Measurements from ENCODE around the gene CDK3.
"Not testable (repeated sequence)": the region's sequence is repeated elsewhere in the genome, so short reads cannot be mapped to it uniquely, and the experiment has no call there.

Gene CDK3

DNA sequence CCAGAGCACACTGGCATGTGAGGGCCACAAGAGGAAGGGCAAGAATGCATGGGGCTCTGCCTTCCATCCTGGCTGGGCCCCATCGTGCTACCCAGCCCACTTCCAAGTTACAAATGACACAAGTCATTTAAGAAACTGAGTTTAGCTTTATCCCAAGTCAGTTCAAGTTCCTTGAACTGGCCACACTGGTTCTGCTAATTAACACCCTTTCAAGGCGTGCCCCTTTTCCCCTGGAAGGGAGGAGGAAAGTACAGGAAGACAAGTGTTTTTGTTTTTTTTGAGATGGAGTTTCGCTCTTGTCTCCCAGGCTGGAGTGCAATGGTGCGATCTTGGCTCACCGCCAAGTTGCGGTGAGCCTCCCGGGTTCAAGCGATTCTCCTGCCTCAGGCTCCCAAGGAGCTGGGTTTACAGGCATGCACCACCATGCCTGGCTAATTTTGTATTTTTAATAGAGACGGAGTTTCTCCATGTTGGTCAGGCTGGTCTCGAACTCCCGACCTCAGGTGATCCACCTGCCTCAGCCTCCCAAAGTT lies 43.9 kb downstream of the CDK3 start:
- not testable (repeated sequence) for DNase-seq

DNA sequence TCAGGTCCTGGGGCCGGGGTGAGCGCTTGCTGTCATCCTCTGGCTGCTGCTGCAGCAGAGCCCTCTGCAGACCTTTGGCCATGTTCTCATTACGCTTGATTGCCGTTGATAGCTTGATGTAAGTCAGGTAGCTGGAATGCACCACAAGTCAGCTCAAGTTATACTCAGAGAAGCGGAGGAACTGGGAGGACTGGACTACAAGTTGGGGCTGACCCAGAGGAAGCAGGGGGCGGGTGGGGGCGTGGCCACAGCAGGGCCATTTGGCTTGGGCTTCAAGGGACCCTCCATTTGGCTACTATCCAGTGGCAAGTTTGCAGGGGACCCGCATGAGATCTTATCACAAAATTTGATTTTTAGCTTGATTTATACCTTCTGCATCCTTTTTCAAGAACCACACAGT lies 45.4 kb downstream of the CDK3 start:
- no peak for DNase-seq

DNA sequence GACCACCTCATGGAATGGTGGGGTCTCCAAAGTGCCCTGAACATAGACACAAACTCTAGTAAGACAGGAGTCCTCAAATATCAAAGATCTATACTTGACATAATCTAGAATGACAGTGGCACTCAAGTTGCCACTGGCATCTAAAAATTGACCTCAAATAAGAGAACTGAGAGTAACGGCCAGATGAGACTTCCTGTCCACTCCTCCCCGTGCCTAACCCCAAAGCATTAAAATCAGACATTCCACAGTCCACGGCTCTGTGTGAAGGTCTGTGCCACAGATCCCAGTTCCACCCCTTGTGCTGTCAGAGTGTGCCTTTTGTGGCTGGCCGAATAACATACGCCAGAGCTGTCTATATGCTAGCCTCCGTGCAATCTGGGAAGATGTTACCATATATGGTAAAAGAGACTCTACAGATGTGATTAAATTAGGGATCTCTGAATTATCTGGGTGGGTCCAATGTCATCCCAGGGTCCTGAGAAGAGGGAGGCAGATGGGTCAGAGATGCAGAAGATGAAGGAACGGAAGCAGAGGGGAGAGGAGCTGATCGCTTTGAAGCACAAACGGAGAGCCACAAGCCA lies 47.5 kb downstream of the CDK3 start:
- no peak for DNase-seq

DNA sequence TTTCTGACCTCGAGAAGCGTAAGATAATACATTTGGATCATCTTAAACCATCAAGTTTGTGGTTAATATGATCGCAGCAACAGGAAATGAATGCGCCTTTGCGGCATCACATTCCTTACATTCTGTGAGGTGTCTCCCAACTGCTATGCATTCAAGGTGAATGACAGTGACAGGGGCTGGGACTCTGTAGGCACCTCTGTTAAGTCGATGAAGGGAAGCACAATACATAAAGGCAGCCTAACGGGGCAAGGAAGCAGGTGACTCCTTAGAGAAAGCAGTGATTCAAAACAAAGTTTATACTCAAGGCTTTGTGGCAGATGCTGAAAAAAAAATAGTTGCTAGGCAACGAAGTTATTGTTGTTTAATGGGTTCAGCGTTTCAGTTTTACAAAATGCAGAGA lies 48.1 kb downstream of the CDK3 start:
- peak in 3 of 6 experiments; percentile 11 to 19 (median 14) for DNase-seq

DNA sequence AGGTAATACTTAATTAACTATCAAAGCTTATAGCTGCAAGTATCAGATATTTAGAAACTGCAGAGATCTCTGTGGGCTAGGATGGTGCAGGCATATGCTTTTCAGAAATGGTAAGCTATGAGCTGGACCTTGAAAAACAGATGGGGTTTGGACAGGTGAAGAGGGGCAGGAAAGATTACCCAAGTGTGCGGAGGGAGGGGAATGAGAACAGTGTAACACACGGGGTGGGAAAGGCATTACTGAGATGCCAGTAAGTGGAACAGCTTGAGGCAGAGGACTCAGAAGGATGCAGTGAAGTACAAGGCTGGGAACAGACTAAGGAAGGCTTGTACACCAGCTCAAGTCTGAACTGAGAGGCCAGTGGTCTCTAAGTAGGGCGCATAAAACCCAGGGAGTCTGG lies 48.6 kb downstream of the CDK3 start:
- no peak for DNase-seq

DNA sequence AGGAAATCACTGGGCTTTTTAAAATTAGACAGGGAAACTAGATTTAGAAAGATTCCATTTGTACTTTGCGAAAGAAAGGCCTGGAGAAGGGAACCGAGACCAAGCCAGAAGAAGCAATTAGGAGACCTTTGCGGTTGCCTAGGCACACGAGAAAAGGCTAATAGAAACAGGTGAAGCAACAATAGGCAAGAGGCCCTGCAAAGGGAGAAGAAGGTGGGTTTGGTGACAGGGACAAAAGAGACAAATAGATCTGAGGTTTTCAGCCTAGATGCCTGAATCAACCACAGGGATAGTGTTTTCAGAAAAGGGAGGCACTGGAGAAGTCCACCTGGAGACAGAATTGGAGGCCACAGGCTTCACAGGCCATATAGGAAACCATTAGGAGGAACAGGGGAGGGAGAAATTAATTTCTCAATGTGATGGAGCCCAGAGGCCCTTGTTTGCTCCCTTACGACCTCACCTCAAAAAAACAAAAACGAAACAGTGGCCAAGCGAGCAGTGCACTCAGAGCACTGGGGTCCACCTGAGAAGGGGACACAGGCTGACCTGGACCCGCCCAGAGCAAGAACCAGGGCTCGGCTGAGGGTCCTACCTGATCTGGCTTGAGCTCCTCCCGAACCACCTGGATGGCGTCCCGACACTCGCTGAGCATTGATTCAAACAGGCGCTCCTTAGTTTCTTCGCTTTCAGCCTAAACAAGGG lies 49.3 kb downstream of the CDK3 start:
- no peak for DNase-seq

DNA sequence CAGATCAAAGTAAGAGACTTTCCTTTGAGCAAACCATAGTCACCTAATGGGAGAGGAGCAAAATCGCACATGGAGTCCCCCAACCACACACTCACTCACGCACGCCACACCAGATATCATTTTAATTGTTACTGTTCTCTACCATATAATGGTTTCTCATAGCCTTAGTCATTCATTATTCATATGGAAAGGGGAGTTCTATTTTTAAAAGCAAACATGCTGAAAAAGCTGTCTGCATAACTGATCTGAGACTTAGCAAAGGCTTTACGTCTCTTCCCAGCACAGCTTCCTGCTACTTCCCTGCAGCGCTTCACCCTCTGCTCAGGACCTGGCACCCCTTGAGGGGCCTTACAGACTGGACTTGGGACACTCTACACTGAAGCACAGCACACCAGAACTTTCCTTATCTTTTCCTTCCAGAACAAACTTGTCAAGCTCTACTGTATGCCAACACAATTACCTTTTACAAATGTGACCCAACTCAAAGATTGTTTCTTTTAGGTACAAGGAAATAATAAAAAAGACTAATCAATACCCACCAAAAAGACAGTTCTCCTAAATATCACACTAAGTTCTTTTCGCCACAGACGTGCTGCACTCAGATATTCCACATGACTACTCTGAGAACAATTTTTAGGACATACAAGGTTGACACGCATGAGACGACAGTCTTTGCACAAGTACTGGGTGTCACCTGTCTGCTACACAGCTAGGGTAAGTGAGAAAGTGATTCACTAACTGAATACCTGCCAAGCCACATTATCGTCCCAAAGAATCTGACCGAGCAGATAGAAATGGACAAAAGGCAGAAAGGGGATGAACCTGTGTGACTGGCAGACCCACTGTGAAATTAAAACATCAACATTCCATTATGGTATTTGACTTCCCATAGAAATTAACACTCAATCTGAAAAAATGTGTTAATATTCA lies 50.1 kb downstream of the CDK3 start:
- DNase-seq = no peak

DNA sequence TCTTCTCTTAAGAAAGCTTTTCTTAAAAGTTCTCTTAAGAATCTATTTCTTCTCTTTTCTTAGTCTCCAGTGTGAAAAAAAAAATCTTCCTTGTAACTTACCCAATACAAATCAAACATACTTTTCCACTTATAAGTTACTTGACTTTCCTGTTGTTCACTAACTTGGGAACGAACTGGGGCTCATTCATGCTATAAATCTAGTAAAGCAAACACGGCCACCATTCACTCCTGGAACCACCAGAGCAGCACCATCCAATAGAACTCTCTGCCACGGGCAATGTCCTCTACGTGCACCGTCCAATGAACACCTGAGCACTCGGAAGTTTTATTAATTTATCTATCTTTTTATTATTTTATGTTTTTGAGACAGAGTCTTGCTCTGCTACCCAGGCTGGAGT lies 50.9 kb downstream of the CDK3 start:
- DNase-seq = no peak

DNA sequence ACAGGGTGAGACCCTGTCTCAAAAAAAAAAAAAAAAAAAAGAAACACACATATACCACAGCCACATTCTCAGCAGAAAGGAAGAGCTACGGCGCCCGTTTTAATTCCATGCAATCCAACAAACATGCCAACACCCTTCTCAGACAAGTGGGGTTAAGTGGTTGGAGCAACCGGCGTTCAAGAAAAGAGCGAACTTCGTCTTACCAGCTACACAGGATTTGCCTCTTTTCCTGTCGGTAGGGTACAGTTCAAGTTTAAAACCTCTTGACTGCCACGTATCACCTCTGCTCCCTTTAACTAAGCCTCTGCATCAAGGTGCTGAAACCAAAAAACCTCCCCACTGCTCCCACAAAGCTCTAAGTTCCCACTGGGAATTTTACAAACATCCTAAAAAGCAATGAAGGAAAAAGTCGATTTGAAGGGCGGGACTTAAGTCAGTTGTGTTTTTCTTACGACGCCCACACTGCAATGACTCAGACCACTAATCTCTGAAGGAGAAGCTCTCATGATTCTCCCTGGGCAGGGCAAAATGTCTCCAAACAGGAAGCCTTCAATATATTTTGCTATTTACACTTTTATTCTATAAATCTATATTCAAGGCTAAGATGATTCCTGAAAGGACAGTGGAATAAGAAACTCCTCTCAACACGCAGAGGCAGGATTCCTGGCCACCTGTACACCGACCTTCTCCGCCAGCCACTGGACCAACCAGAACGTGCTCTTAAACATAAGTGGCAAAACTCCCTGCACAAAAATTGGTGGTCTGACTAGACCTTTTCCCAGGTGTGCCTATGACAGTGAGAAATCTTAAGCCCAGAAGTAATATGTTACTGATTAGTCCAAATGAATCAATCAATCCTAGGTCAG lies 52.8 kb downstream of the CDK3 start:
- DNase-seq = no peak

DNA sequence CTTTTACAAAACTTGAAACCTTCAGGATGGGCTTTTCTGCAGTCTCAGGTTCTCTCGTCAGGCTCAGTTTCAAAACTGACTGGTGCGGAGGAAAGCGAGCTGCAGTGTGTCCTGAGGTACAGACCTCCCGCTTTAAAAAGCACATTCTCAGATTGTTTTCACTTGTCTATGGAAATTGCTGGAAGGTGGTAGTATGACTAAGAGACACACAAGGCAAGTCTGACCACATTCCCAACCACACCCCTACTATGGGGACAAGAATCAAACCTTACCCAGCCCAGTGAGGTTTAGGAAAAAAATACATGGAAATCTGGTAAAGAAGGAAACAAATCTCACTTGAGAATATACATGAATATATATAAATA lies 53.4 kb downstream of the CDK3 start:
- no peak for DNase-seq

Measured in stimulated activated naive CD4-positive, alpha-beta T cell (primary cell).